ENCODE data around the gene RNU5D-1. TPM values are rescaled to one million over a fixed set of nuclear protein-coding genes. Genes with fewer than 3 reads are reported as not detected.

Gene RNU5D-1
- total RNA-seq, 1 donor from 2014 or later = not detected

GRCh38 chr1:44723496-44724295 lies 7.3 kb downstream of the RNU5D-1 start:
- no peaks in the 10 kb centered on the region for H3K36me3 ChIP-seq (ENCODE audit: control insufficient read depth, insufficient read depth, low read length)
- H3K4me3 ChIP-seq (ENCODE audit: low read depth, low read length) = no peak overlapping the region
- TF ChIP-seq CTCF (IDR thresholded peaks at IDR 0.05; ENCODE audit: insufficient read depth, low read length, poor library complexity, severe bottlenecking) = no peak
- no peaks in the 10 kb centered on the region for H3K27me3 ChIP-seq (ENCODE audit: control insufficient read depth, insufficient read depth, low read length)
- no peak for DNase-seq (ENCODE audit: low read depth)

- Histone ChIP-seq H3K27me3 (ENCODE audit: control insufficient read depth, insufficient read depth, low read length) (no peaks in the 10 kb centered on the region), H3K36me3 (ENCODE audit: control insufficient read depth, insufficient read depth, low read length) (no peaks in the 10 kb centered on the region), H3K4me3 (ENCODE audit: low read depth, low read length) (no peak overlapping the region)
- TF ChIP-seq CTCF (IDR thresholded peaks at IDR 0.05; ENCODE audit: insufficient read depth, low read length, poor library complexity, severe bottlenecking) = no peak
- no peak for DNase-seq (ENCODE audit: low read depth)
Measured at GRCh38 chr1:44723064-44723463, 7.9 kb downstream of the RNU5D-1 start.

- TF ChIP-seq CTCF (IDR thresholded peaks at IDR 0.05; ENCODE audit: insufficient read depth, low read length, poor library complexity, severe bottlenecking) = no peak
- peak; percentile 95 for DNase-seq (ENCODE audit: low read depth)
- Histone ChIP-seq H3K36me3 (ENCODE audit: control insufficient read depth, insufficient read depth, low read length) (no peaks in the 10 kb centered on the region), H3K27me3 (ENCODE audit: control insufficient read depth, insufficient read depth, low read length) (no peaks in the 10 kb centered on the region), H3K4me3 (ENCODE audit: low read depth, low read length) (no peak overlapping the region)
Measured at GRCh38 chr1:44721485-44722361, 9.2 kb downstream of the RNU5D-1 start.

GRCh38 chr1:44720281-44720680 lies 10.7 kb downstream of the RNU5D-1 start:
- Histone ChIP-seq H3K36me3 (ENCODE audit: control insufficient read depth, insufficient read depth, low read length) (no peaks in the 10 kb centered on the region), H3K27me3 (ENCODE audit: control insufficient read depth, insufficient read depth, low read length) (no peaks in the 10 kb centered on the region), H3K4me3 (ENCODE audit: low read depth, low read length) (no peak overlapping the region)
- no peak for TF ChIP-seq CTCF (IDR thresholded peaks at IDR 0.05; ENCODE audit: insufficient read depth, low read length, poor library complexity, severe bottlenecking)
- no peak for DNase-seq (ENCODE audit: low read depth)

GRCh38 chr1:44719318-44719717 lies 11.7 kb downstream of the RNU5D-1 start:
- TF ChIP-seq CTCF (IDR thresholded peaks at IDR 0.05; ENCODE audit: insufficient read depth, low read length, poor library complexity, severe bottlenecking) = no peak
- Histone ChIP-seq H3K4me3 (ENCODE audit: low read depth, low read length) (no peak overlapping the region), H3K27me3 (ENCODE audit: control insufficient read depth, insufficient read depth, low read length) (no peaks in the 10 kb centered on the region), H3K36me3 (ENCODE audit: control insufficient read depth, insufficient read depth, low read length) (no peaks in the 10 kb centered on the region)
- DNase-seq (ENCODE audit: low read depth) = no peak

Measured in kidney epithelial cell (primary cell).